Measurements from ENCODE around the gene MYO7A.

DNA sequence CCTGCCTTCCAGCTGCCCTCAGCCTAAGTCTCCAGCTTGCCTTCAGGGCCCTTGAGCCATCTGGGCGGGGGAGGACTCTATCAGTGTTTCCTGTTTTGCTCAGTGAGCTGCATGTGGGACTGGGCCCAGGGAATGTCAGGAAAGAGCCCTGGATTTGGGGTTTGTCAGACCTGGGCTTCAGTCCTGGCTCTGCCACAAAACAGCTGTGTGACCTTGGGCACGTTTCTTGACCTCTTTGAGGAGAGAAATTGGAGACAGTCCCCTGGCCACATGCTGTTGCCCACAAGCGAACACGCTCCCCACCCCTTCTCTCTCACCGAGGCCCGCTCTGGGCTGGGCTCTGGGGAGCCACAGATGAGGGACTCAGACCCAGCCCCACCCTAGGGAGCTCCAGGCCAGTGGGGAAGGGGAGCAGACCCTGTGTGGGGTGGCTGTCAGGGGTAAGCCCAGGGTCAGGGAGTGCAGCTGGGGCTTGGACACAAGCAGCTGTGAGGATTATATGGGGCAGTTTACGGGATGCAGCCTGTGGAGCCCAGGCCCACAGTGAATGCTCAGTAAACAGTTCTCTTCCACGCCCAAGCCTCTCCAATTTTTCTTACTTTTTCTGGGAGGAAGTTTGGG lies 12.3 kb downstream of the MYO7A start:
- TF ChIP-seq CTCF (IDR thresholded peaks at IDR 0.05) (no peak), POLR2A (IDR thresholded peaks at IDR 0.05) (no peak)

All from body of pancreas (tissue), 4 donors.